Kidney (tissue), 14 donors: ENCODE measurements around the gene OR1F1. TPM values are rescaled to one million over a fixed set of nuclear protein-coding genes. Genes with fewer than 3 reads are reported as not detected.
"Not testable (repeated sequence)": the region's sequence is repeated elsewhere in the genome, so short reads cannot be mapped to it uniquely, and the experiment has no call there.

Experiments used
- DNase-seq, 5 donors: peaks; one replicate each; pipeline ENCODE4 v3.0.0-alpha.2; 2013 to 2020
- FAIRE-seq: peaks from 2 replicates; lab custom pipeline; 2012; peaks lifted over from hg19 to GRCh38; lab: Jason Lieb, UNC
- H3K27ac ChIP-seq, 2 donors: one replicate each; pipeline ENCODE4 v1.7.0; 2013; ENCODE audit warnings: low read depth in 2 of 2, low read length in 2 of 2, inconsistent platforms in 1 of 2
- H3K27me3 ChIP-seq: one replicate; pipeline ENCODE4 v1.7.1; 2013; ENCODE audit warnings: low read length, inconsistent platforms; ENCODE audit not compliant: control insufficient read depth, insufficient read depth
- H3K36me3 ChIP-seq, 3 donors: one replicate each; pipeline versions ENCODE4 v1.7.0 to v1.7.1; 2013; ENCODE audit warnings: low read length in 3 of 3, control low read depth in 1 of 3, inconsistent platforms in 1 of 3; ENCODE audit not compliant: insufficient read depth in 3 of 3, control insufficient read depth in 2 of 3
- H3K4me1 ChIP-seq, 3 donors: one replicate each; pipeline versions ENCODE4 v1.7.0 to v1.7.1; 2013; ENCODE audit warnings: low read length in 3 of 3, inconsistent platforms in 1 of 3, low read depth in 1 of 3; ENCODE audit not compliant: control insufficient read depth in 2 of 3, insufficient read depth in 2 of 3
- H3K4me3 ChIP-seq, 3 donors: one replicate each; pipeline versions ENCODE4 v1.7.0 to v1.8.1; 2013; ENCODE audit warnings: low read length in 3 of 3, control low read depth in 1 of 3, inconsistent platforms in 1 of 3
- H3K9ac ChIP-seq, 3 donors: one replicate each; pipeline versions ENCODE4 v1.7.0 to v1.7.1; 2013; ENCODE audit warnings: low read length in 3 of 3, control low read depth in 1 of 3, inconsistent platforms in 1 of 3
- H3K9me3 ChIP-seq, 3 donors: one replicate each; pipeline versions ENCODE4 v1.7.0 to v1.7.1; 2013; ENCODE audit warnings: low read length in 3 of 3, control low read depth in 1 of 3, inconsistent platforms in 1 of 3; ENCODE audit not compliant: control insufficient read depth in 2 of 3, insufficient read depth in 1 of 3
- CTCF ChIP-seq: IDR thresholded peaks from 3 replicates; pipeline ENCODE4 v1.5.1; 2012; ENCODE audit warnings: mild to moderate bottlenecking, moderate library complexity, borderline replicate concordance; ENCODE audit not compliant: insufficient read depth; ENCODE audit errors: extremely low read depth
- intact Hi-C: fragments of 100-400 bp; cut with DNase I; formaldehyde crosslinking; loops from one replicate; pipeline ENCODE4 v1.11.1; 2022
- polyA plus RNA-seq: library from polyadenylated mRNA; stranded (reverse); fragments of 350-450 nt; fragmentation: Illumina TruSeq; extraction: RNeasy Lipid Tissue Mini Kit (QIAGEN cat#74804); gene quantifications from one replicate; pipeline ENCODE4 v1.2.3, GENCODE V29; 2014; ENCODE audit warnings: low read depth, low replicate concordance; ENCODE audit not compliant: insufficient read depth
- total RNA-seq: library from RNA; stranded (reverse); fragmentation: NEBNext Ultra II Directional; extraction: Animal tissue kit (Norgen Biotek cat#: 25700); gene quantifications from one replicate; pipeline ENCODE4 v1.2.1, GENCODE V29; 2021
- donor health status: control.
- donor health status: control.
- donor health status: control.
- donor health status: control.
- donor health status: control.
- donor health status: DM: yes; HTN: yes; CAD: no.
- donor health status: Normal renal cell carcinoma (clear cell type).

The OR1F1 gene
- total and polyA plus RNA-seq, 2 donors from 2014 or later: not detected

- Histone ChIP-seq H3K27me3 (peaks cover 64% of the 10 kb centered on the region), H3K4me1 (peaks cover 0 to 7% (median 0%) of the 10 kb centered on the region in 3 donors), H3K9ac (no peak overlapping the region), H3K9me3 (no peaks in the 10 kb centered on the region), H3K27ac (no peak overlapping the region), H3K36me3 (no peaks in the 10 kb centered on the region), H3K4me3 (no peak overlapping the region)
- FAIRE-seq (no peak), DNase-seq (peak in 1 of 5 donors; percentile 37)
- intact Hi-C loops: no loop called here
- TF ChIP-seq CTCF: no peak
These were observed 8.4 kb upstream of the OR1F1 start for GRCh38 chr16:3179651-3180050.

GRCh38 chr16:3180445-3180878, 7.5 kb upstream of the OR1F1 start:
- Histone ChIP-seq H3K27ac (no peak overlapping the region), H3K9ac (no peak overlapping the region), H3K4me3 (no peak overlapping the region), H3K36me3 (no peaks in the 10 kb centered on the region), H3K27me3 (peaks cover 64% of the 10 kb centered on the region), H3K9me3 (no peaks in the 10 kb centered on the region), H3K4me1 (peaks cover 0 to 7% (median 0%) of the 10 kb centered on the region in 3 donors)
- TF ChIP-seq CTCF: no peak
- DNase-seq: no peak
- intact Hi-C loops: no loop called here
- FAIRE-seq: no peak

GRCh38 chr16:3182293-3182607, 5.8 kb upstream of the OR1F1 start:
- H3K9me3 ChIP-seq, H3K4me3 ChIP-seq, H3K9ac ChIP-seq, FAIRE-seq, H3K4me1 ChIP-seq, intact Hi-C loops, H3K27ac ChIP-seq, H3K36me3 ChIP-seq, DNase-seq: not testable (repeated sequence)
- H3K27me3 ChIP-seq: peaks cover 66% of the 10 kb centered on the region

- Histone ChIP-seq H3K27ac (no peak overlapping the region), H3K9ac (no peak overlapping the region), H3K9me3 (no peaks in the 10 kb centered on the region), H3K4me1 (peaks cover 0 to 7% (median 0%) of the 10 kb centered on the region in 3 donors), H3K36me3 (no peaks in the 10 kb centered on the region), H3K4me3 (no peak overlapping the region), H3K27me3 (peaks cover 70% of the 10 kb centered on the region)
- intact Hi-C loops: no loop called here
- FAIRE-seq (no peak), DNase-seq (peak in 1 of 5 donors; percentile 41)
- no peak for TF ChIP-seq CTCF
These were observed 5.2 kb upstream of the OR1F1 start for GRCh38 chr16:3182608-3183444.
